ENCODE data around the gene SEMA6B. TPM values are rescaled to one million over a fixed set of nuclear protein-coding genes. Genes with fewer than 3 reads are reported as not detected.

Gene SEMA6B
- total RNA-seq, 2 donors from 2014 or later: 28.9 to 67.8 TPM

GRCh38 chr19:4580021-4580901 is 20.8 kb upstream of the SEMA6B start:
- no peaks in the 10 kb centered on the region for H3K9me3 ChIP-seq (ENCODE audit: control insufficient read depth, low read length)
- Mint-ChIP-seq H3K4me1 (peaks cover 8% of the 10 kb centered on the region), H3K27me3 (ENCODE audit: insufficient read depth) (peaks cover 37% of the 10 kb centered on the region), H3K27ac (no peak overlapping the region), H3K9me3 (no peaks in the 10 kb centered on the region), H3K4me3 (peak overlapping the region; percentile 62), H3K36me3 (ENCODE audit: low read depth) (no peaks in the 10 kb centered on the region)
- WGBS, 2 experiments (ENCODE audit: insufficient coverage in 1 of 2, insufficient read length in 1 of 2): 8 to 15% methylated on average over 12 to 43 of the region's 50 CpGs
- H3K4me1 ChIP-seq (ENCODE audit: control insufficient read depth, insufficient read depth, low read length): no peaks in the 10 kb centered on the region
- no peak overlapping the region for H3K9ac ChIP-seq (ENCODE audit: extremely low read depth, low read length, poor library complexity, severe bottlenecking)
- peak overlapping the region; percentile 58 for H3K4me3 ChIP-seq (ENCODE audit: low read length)
- peaks cover 26% of the 10 kb centered on the region for H3K27me3 ChIP-seq (ENCODE audit: control insufficient read depth, insufficient read depth, low read length, poor library complexity, severe bottlenecking)
- DNase-seq: peak; percentile 88
- no peak overlapping the region for H3K27ac ChIP-seq (ENCODE audit: low read depth, low read length)
- no peaks in the 10 kb centered on the region for H3K36me3 ChIP-seq (ENCODE audit: control insufficient read depth, insufficient read depth, low read length)
- TF ChIP-seq CTCF (conservative IDR thresholded peaks at IDR 0.05): peak; percentile 60

GRCh38 chr19:4579389-4579788 is 19.9 kb upstream of the SEMA6B start:
- H3K27me3 Mint-ChIP-seq (ENCODE audit: insufficient read depth): peaks cover 33% of the 10 kb centered on the region
- 88 to 91% methylated on average over 8 of the region's 8 CpGs for WGBS, 2 experiments (ENCODE audit: insufficient coverage in 1 of 2, insufficient read length in 1 of 2)
- H3K27ac Mint-ChIP-seq: no peak overlapping the region
- H3K4me1 ChIP-seq (ENCODE audit: control insufficient read depth, insufficient read depth, low read length): peaks cover 6% of the 10 kb centered on the region
- H3K9ac ChIP-seq (ENCODE audit: extremely low read depth, low read length, poor library complexity, severe bottlenecking): no peak overlapping the region
- H3K4me3 ChIP-seq (ENCODE audit: low read length): no peak overlapping the region
- H3K9me3 ChIP-seq (ENCODE audit: control insufficient read depth, low read length): no peaks in the 10 kb centered on the region
- no peaks in the 10 kb centered on the region for H3K9me3 Mint-ChIP-seq
- H3K4me3 Mint-ChIP-seq: peak overlapping the region; percentile 62
- H3K4me1 Mint-ChIP-seq: peaks cover 12% of the 10 kb centered on the region
- TF ChIP-seq CTCF (conservative IDR thresholded peaks at IDR 0.05): no peak
- no peak overlapping the region for H3K27ac ChIP-seq (ENCODE audit: low read depth, low read length)
- peak; percentile 42 for DNase-seq
- H3K27me3 ChIP-seq (ENCODE audit: control insufficient read depth, insufficient read depth, low read length, poor library complexity, severe bottlenecking): peaks cover 22% of the 10 kb centered on the region
- no peaks in the 10 kb centered on the region for H3K36me3 Mint-ChIP-seq (ENCODE audit: low read depth)
- no peaks in the 10 kb centered on the region for H3K36me3 ChIP-seq (ENCODE audit: control insufficient read depth, insufficient read depth, low read length)

- Mint-ChIP-seq H3K27ac (no peak overlapping the region), H3K9me3 (no peaks in the 10 kb centered on the region), H3K4me1 (peaks cover 12% of the 10 kb centered on the region), H3K4me3 (no peak overlapping the region), H3K36me3 (ENCODE audit: low read depth) (no peaks in the 10 kb centered on the region), H3K27me3 (ENCODE audit: insufficient read depth) (peaks cover 33% of the 10 kb centered on the region)
- no peak for DNase-seq
- TF ChIP-seq CTCF (conservative IDR thresholded peaks at IDR 0.05): no peak
- 86 to 90% methylated on average over 10 to 11 of the region's 11 CpGs for WGBS, 2 experiments (ENCODE audit: insufficient coverage in 1 of 2, insufficient read length in 1 of 2)
- Histone ChIP-seq H3K4me3 (ENCODE audit: low read length) (no peak overlapping the region), H3K9me3 (ENCODE audit: control insufficient read depth, low read length) (no peaks in the 10 kb centered on the region), H3K36me3 (ENCODE audit: control insufficient read depth, insufficient read depth, low read length) (no peaks in the 10 kb centered on the region), H3K4me1 (ENCODE audit: control insufficient read depth, insufficient read depth, low read length) (peaks cover 6% of the 10 kb centered on the region), H3K27ac (ENCODE audit: low read depth, low read length) (no peak overlapping the region), H3K27me3 (ENCODE audit: control insufficient read depth, insufficient read depth, low read length, poor library complexity, severe bottlenecking) (peaks cover 22% of the 10 kb centered on the region), H3K9ac (ENCODE audit: extremely low read depth, low read length, poor library complexity, severe bottlenecking) (no peak overlapping the region)
Measured at GRCh38 chr19:4578552-4579248, 19.2 kb upstream of the SEMA6B start.
